Measurements from ENCODE around the gene CABP5.
"Not testable (repeated sequence)": the region's sequence is repeated elsewhere in the genome, so short reads cannot be mapped to it uniquely, and the experiment has no call there.

The CABP5 gene

GRCh38 chr19:48043675-48044258 lies at the start of gene CABP5:
Gene CABP5 (minus strand): TSS chr19:48044079. CDS start chr19:48043922, 157 bp downstream.
- no peak for DNase-seq (ENCODE audit: low read depth)

GRCh38 chr19:48091111-48091718 lies 47.3 kb upstream of the CABP5 start:
- peak; percentile 93 for DNase-seq (ENCODE audit: low read depth)

GRCh38 chr19:48090281-48090802 lies 46.5 kb upstream of the CABP5 start:
- no peak for DNase-seq (ENCODE audit: low read depth)

- DNase-seq (ENCODE audit: low read depth): not testable (repeated sequence)
Measured at GRCh38 chr19:48088991-48089390, 45.1 kb upstream of the CABP5 start.

GRCh38 chr19:48085904-48086864 lies 42.3 kb upstream of the CABP5 start:
- DNase-seq (ENCODE audit: low read depth): no peak

GRCh38 chr19:48085076-48085475 lies 41.2 kb upstream of the CABP5 start:
- DNase-seq (ENCODE audit: low read depth): no peak

GRCh38 chr19:48081106-48081505 lies 37.2 kb upstream of the CABP5 start:
- no peak for DNase-seq (ENCODE audit: low read depth)

GRCh38 chr19:48070177-48070769 lies 26.4 kb upstream of the CABP5 start:
- DNase-seq (ENCODE audit: low read depth): not testable (repeated sequence)

GRCh38 chr19:48069435-48069834 lies 25.6 kb upstream of the CABP5 start:
- no peak for DNase-seq (ENCODE audit: low read depth)

GRCh38 chr19:48064509-48064908 lies 20.6 kb upstream of the CABP5 start:
- DNase-seq (ENCODE audit: low read depth): no peak

GRCh38 chr19:48061401-48062344 lies 17.8 kb upstream of the CABP5 start:
- DNase-seq (ENCODE audit: low read depth): no peak

- DNase-seq (ENCODE audit: low read depth): no peak
Measured at GRCh38 chr19:48060381-48060780, 16.5 kb upstream of the CABP5 start.

GRCh38 chr19:48059331-48059730 lies 15.5 kb upstream of the CABP5 start:
- no peak for DNase-seq (ENCODE audit: low read depth)

GRCh38 chr19:48053856-48054255 lies 10.0 kb upstream of the CABP5 start:
- no peak for DNase-seq (ENCODE audit: low read depth)

- DNase-seq (ENCODE audit: low read depth): no peak
Measured at GRCh38 chr19:48053076-48053475, 9.2 kb upstream of the CABP5 start.

- DNase-seq (ENCODE audit: low read depth): no peak
Measured at GRCh38 chr19:48051335-48052033, 7.6 kb upstream of the CABP5 start.

- DNase-seq (ENCODE audit: low read depth): no peak
Measured at GRCh38 chr19:48044561-48044960, 682 bp upstream of the CABP5 start.

- no peak for DNase-seq (ENCODE audit: low read depth)
Measured at GRCh38 chr19:48041877-48042580, 1.9 kb downstream of the CABP5 start.

GRCh38 chr19:48036765-48037164 lies 7.1 kb downstream of the CABP5 start:
- no peak for DNase-seq (ENCODE audit: low read depth)

GRCh38 chr19:48033604-48034003 lies 10.3 kb downstream of the CABP5 start:
- no peak for DNase-seq (ENCODE audit: low read depth)

Measured in fibroblast of gingiva (primary cell).